H7 (cell line): ENCODE results near the gene CALU. TPM values are rescaled to one million over a fixed set of nuclear protein-coding genes. Genes with fewer than 3 reads are reported as not detected.

Experiments
- DNase-seq: peaks from one replicate; pipeline ENCODE4 v3.0.0; 2012
- H3K27me3 ChIP-seq: 2 replicates; pipeline ENCODE4 v1.6.0; 2011; ENCODE audit warnings: mild to moderate bottlenecking, low read length; ENCODE audit not compliant: control insufficient read depth, insufficient read depth
- H3K36me3 ChIP-seq: replicated peaks from 2 replicates; pipeline ENCODE4 v1.5.1; 2011; ENCODE audit warnings: low read length; ENCODE audit not compliant: control insufficient read depth, insufficient read depth
- H3K4me3 ChIP-seq: 2 replicates; pipeline ENCODE4 v1.5.1; 2011; ENCODE audit warnings: low read depth, mild to moderate bottlenecking, control low read depth, low read length, moderate library complexity; ENCODE audit not compliant: insufficient read depth
- total RNA-seq: library from RNA; depleted of rRNA; stranded (reverse); fragments of >200 nt; shearing (Covaris generic); gene quantifications from 2 replicates; pipeline ENCODE4 v1.2.3, GENCODE V29; 2014; rRNA removed

CALU gene
- total RNA-seq, result 147 and 169 TPM in 2 replicates

DNA sequence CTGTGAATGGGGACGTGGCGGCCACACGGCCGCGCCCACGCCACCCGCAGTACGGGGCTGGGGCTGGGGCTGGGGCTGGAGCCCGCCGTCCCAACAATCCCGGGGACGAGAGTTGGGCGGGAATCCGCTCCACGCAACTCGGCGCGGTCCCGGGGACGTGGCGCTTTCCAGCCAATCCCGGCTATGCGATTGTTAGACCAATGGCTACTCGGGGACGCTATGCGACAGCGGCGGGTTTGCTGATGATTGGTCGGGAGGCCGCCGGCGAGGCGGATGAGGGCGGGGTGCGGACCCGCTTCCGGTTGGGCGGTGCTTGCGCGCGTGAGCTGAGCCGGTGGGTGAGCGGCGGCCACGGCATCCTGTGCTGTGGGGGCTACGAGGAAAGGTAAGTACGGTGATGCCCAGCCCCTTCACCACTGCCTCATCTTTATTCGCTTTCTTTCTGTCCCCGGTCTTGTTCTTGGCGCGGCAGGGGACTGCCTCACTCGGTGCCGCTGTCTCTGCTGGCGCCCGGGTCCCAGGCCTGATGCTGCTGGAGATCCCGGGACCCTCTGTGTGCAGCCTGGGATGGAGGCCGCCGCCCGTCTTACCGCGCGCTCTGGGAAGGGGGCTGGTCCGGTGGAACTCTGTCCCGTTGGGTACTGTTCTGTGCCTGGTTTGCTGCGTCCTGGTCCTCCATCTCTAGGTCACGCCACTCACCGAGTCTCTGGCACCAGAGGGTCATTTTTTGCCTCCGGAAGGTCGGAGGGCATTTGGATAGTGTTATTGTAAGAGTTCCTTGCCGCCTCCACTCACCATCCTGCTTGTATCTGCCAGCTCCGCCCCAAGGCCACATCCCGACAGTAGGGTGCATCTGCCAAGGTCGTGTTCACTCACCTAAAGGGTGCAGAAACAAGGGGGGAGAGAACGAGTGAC, at the start of gene CALU:
Gene CALU (plus strand): TSS at position 312 of the 915 bp plus-strand sequence. CDS start 9,225 bp downstream, outside the sequence.
- DNase-seq, result peak; percentile 99
- Histone ChIP-seq H3K27me3 (peaks cover 2% of the 10 kb centered on the region; the same call in 1 of the 2 replicates), H3K36me3 (no peaks in the 10 kb centered on the region), H3K4me3 (peak within 1 kb of the TSS; percentile 97)

DNA sequence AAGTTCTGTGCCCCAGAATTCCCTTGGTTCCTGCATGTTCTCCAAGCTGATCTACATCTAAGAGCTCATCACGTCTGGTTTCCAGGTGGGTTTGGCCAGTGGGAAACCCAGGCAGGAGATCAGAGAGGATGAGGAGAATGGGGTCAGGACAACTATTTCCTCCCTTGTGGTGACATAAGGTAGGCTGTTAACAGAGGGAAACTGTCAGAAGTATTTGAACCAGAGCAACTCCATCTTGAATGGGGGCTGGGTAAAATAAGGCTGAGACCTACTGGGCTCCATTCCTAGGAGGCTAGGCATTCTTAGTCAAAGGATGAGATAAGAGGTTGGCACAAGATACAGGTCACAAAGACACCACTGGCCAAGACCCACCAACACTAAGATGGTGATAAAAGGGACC, 47.9 kb upstream of the CALU start:
- no peaks in the 10 kb centered on the region for H3K36me3 ChIP-seq
- H3K4me3 ChIP-seq, result no peak overlapping the region
- no peak for DNase-seq
- no peaks in the 10 kb centered on the region for H3K27me3 ChIP-seq

DNA sequence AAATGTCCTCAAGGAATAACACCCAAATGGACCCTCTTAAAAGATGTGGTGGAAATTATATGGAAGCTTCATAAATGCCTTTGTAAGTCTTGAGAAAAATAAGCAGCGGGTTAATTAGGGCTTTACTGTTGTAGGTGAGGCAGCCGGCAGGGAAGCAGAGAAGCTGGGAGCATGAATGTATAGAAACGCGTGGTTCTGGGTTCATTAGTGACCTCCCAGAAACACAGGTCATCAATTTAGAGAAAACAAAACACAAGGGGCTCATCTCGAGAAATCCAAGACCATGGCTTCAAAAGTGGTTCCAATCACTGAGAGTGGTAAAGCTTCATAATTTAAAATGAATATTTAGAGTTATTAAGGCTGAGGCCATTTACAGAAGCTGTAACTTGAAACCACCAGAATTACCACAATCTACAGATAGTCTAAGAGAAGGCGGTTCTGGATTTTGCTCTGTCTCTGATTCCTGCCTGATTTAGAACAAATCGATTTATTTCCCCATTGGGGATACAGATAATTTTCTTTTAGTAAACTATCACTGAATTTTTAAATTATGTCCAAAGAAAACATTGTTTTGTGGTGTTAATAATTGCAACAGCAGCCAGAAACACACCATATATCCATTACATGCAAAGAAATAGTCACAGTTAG, 46.4 kb upstream of the CALU start:
- DNase-seq, result no peak
- H3K36me3 ChIP-seq, result no peaks in the 10 kb centered on the region
- H3K27me3 ChIP-seq, result 0 out of 2 replicates have a peak, but pooled peaks cover 2% of the 10 kb centered on the region
- no peak overlapping the region for H3K4me3 ChIP-seq

GRCh38 chr7:128693373-128694015, 45.7 kb upstream of the CALU start:
- no peak for DNase-seq
- no peak overlapping the region for H3K4me3 ChIP-seq
- H3K27me3 ChIP-seq, result peaks cover 5% of the 10 kb centered on the region
- no peaks in the 10 kb centered on the region for H3K36me3 ChIP-seq

- Histone ChIP-seq H3K4me3 (no peak overlapping the region), H3K36me3 (no peaks in the 10 kb centered on the region), H3K27me3 (peaks cover 5% of the 10 kb centered on the region)
- DNase-seq, result no peak
These were observed 44.4 kb upstream of the CALU start for GRCh38 chr7:128694738-128695137.

DNA sequence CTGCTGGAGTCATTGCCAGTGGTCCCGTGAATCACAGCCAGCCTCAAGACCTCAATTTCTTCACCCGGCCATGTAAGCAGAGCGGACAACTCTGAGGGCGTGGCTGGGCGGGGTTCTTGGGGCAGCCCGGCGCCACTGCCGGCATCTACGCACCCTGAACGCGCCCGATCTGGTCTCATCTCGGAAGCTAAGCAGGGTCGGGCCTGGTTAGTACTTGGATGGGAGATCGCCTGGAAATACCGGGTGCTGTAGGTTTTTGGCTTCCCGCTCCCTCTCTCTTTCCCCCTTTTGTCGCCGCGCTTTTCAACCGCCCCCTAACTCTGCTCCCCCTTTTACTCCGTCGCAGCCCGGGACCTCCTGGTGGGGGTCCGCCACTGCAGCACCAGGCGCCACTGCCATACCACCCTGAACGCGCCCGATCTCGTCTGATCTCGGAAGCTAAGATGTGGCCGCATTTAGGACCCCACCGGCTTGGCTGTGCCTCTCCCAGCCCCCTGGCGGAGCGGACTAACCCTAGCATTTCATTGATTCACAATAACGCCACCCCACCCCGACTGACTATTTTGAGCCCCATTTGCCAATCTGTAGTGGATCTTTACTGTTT, 41.8 kb upstream of the CALU start:
- H3K36me3 ChIP-seq, result no peaks in the 10 kb centered on the region

DNA sequence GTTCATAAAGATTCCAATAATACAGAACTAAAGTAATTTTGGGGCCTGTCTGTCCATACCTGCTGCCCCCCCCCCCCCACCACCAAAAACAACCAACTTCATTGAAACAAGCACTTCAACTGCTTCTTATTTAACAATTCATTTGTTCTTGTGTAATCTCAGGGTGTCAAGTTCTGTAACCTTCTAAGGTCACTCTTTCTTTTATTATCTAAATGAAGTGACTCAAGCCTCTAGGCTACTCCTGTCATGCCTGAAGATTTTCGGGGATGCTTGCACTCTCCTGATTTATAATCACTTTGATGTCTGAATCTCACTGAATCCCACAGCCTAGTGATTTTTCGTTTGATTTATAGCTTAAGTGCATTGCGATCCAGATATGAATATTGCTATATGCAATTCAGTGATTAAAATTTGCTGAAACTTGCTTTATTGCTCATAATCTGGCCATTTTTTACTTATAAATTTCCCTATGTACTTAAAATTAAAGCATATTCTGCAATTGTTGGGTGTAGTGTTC, 39.9 kb upstream of the CALU start:
- Histone ChIP-seq H3K36me3 (no peaks in the 10 kb centered on the region), H3K4me3 (no peak overlapping the region), H3K27me3 (peaks cover 5% of the 10 kb centered on the region)
- no peak for DNase-seq

More for the DNA sequence above, 41.8 kb upstream of the CALU start:
- Histone ChIP-seq H3K4me3 (peak overlapping the region; percentile 48), H3K27me3 (peaks cover 5% of the 10 kb centered on the region)
- DNase-seq, result peak; percentile 89

- no peak overlapping the region for H3K4me3 ChIP-seq
- H3K36me3 ChIP-seq, result no peaks in the 10 kb centered on the region
- DNase-seq, result no peak
- peaks cover 5% of the 10 kb centered on the region for H3K27me3 ChIP-seq
These were observed 39.3 kb upstream of the CALU start for GRCh38 chr7:128699895-128700294.

GRCh38 chr7:128701062-128701785, 37.9 kb upstream of the CALU start:
- Histone ChIP-seq H3K27me3 (peaks cover 5% of the 10 kb centered on the region), H3K36me3 (no peaks in the 10 kb centered on the region), H3K4me3 (no peak overlapping the region)
- no peak for DNase-seq

DNA sequence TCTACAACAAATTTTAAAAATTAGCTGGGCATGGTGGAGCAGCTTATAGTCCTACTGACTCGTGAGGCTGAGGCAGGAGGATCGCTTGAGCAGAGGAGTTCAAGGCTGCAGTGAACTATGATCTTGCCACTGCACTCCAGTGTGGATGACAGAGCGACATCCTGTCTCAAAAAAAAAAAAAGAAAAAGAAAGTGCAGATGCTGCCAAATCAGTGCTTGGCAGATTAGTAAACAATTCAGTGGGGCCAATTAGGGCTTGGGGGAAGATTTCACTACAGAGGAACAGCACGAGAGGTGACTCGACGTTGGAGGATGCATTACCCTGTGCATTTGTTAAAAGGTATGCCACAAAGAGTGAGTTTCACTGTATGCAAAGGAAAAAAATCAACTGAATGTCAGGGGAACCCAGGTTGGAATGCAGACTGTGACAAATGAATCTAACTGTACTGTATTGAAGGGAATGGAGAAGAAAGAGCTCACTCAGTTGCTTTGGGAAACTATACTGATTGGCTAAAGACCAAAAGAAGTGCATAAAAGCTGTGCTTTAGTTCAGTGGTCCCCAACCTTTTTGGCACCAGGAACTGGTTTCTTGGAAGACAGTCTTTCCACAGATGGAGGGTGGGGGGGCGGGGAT, 35.4 kb upstream of the CALU start:
- Histone ChIP-seq H3K36me3 (no peaks in the 10 kb centered on the region), H3K27me3 (no peaks in the 10 kb centered on the region), H3K4me3 (no peak overlapping the region)
- no peak for DNase-seq

GRCh38 chr7:128705891-128706333, 33.2 kb upstream of the CALU start:
- Histone ChIP-seq H3K4me3 (no peak overlapping the region), H3K27me3 (no peaks in the 10 kb centered on the region), H3K36me3 (no peaks in the 10 kb centered on the region)
- DNase-seq, result no peak

- no peak for DNase-seq
- Histone ChIP-seq H3K4me3 (no peak overlapping the region), H3K27me3 (no peaks in the 10 kb centered on the region), H3K36me3 (no peaks in the 10 kb centered on the region)
These were observed 31.4 kb upstream of the CALU start for GRCh38 chr7:128707752-128708151.

DNA sequence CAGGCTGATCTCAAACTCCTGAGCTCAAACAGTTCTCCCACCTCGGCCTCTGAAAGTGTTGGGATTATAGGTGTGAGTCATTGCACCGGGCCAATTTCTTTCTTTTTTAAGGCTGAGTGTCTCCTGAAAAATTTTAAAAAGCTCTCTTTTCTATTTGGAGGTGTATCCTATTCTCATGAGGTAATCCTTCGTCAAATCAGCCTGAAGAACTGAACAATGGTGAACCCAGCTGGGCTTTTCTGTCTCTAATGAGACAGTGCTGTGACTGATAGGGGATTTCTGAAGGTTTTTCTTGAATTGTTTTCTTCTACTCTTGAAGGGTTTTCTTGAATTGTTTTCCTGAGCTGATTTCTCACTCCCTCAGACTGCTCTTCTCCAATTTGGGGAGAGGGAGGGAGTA, 30.9 kb upstream of the CALU start:
- no peaks in the 10 kb centered on the region for H3K36me3 ChIP-seq
- peak; percentile 47 for DNase-seq
- no peak overlapping the region for H3K4me3 ChIP-seq

More for the DNA sequence above, 30.9 kb upstream of the CALU start:
- H3K27me3 ChIP-seq, result no peaks in the 10 kb centered on the region
